ENCODE results near the gene SLC30A2. TPM values are rescaled to one million over a fixed set of nuclear protein-coding genes. Genes with fewer than 3 reads are reported as not detected.

The SLC30A2 gene
- total and polyA plus RNA-seq, 9 of the 15 experiments (the other 6 are each of a cell fraction or from before 2014, with no cell fraction given) = 0.01 to 0.18 (median 0.06) TPM; not detected in 3

DNA sequence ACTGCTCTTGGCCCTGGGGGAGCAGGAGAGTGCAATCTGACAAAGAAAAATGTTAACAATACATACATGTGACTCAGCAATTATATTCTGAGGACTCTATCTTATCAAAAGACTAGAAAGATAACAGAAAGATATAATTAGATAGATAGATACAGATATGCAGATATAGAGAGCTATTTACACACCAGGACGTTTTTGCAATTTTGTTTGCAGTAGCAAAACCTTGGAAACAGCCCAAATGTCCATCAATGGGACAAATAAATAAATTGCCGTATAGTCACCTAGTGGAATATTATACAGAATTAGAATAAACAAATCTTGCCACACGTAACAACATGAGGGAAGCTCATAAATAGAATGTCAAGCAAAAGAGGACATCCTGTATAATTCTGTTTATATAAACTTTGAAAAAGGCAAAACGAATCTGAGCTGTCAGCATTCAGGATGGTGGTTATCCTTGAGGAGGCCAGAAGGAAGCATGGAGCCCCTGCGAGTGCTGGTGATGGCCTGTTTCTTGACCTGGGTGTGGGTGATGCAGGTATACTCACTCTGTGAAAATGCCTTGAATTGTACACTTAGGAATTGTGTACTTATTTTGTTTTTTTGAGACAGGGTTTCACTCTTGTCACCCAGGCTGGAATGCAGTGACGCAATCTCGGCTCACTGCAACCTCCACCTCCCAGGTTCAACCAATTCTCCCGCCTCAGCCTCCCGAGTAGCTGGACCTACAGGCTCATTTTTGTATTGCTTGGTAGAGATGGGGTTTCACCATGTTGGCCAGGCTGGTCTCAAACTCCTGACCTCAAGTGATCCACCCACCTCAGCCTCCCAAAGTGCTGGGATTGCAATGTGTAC lies 34.3 kb upstream of the SLC30A2 start (continued):
- TF ChIP-seq, protein P1, sequence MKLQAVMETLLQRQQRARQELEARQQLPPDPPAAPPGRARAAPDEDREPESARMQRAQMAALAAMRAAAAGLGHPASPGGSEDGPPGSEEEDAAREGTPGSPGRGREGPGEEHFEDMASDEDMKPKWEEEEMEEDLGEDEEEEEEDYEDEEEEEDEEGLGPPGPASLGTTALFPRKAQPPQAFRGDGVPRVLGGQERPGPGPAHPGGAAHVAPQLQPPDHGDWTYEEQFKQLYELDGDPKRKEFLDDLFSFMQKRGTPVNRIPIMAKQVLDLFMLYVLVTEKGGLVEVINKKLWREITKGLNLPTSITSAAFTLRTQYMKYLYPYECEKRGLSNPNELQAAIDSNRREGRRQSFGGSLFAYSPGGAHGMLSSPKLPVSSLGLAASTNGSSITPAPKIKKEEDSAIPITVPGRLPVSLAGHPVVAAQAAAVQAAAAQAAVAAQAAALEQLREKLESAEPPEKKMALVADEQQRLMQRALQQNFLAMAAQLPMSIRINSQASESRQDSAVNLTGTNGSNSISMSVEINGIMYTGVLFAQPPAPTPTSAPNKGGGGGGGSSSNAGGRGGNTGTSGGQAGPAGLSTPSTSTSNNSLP (IDR thresholded peaks at IDR 0.05; ENCODE audit: borderline replicate concordance, low read depth, low read length) = no peak
- TF ChIP-seq MAFG (tag; conservative IDR thresholded peaks at IDR 0.05) = peak; percentile 89
- TF ChIP-seq, protein P2, sequence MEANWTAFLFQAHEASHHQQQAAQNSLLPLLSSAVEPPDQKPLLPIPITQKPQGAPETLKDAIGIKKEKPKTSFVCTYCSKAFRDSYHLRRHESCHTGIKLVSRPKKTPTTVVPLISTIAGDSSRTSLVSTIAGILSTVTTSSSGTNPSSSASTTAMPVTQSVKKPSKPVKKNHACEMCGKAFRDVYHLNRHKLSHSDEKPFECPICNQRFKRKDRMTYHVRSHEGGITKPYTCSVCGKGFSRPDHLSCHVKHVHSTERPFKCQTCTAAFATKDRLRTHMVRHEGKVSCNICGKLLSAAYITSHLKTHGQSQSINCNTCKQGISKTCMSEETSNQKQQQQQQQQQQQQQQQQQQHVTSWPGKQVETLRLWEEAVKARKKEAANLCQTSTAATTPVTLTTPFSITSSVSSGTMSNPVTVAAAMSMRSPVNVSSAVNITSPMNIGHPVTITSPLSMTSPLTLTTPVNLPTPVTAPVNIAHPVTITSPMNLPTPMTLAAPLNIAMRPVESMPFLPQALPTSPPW (CRISPR knock-in tag; IDR thresholded peaks at IDR 0.05) = 0 out of 2 replicates have a peak, but pooled peaks have one; percentile 14
- TF ChIP-seq MTA2 (IDR thresholded peaks at IDR 0.05; ENCODE audit: low read depth) = no peak
- peak; percentile 75 for TF ChIP-seq SOX6 (IDR thresholded peaks at IDR 0.05)
- no peak for TF ChIP-seq IRF2 (CRISPR knock-in tag; IDR thresholded peaks at IDR 0.05)
- 0 out of 2 replicates have a peak, but pooled peaks have one; percentile 9 for TF ChIP-seq ARID1B (IDR thresholded peaks at IDR 0.05)
- TF ChIP-seq HDAC6 (IDR thresholded peaks at IDR 0.05; ENCODE audit: low read depth, low read length) = no peak
- TF ChIP-seq CHD2 (IDR thresholded peaks at IDR 0.05; ENCODE audit: low read depth, low read length) = no peak
- TF ChIP-seq, protein P3, sequence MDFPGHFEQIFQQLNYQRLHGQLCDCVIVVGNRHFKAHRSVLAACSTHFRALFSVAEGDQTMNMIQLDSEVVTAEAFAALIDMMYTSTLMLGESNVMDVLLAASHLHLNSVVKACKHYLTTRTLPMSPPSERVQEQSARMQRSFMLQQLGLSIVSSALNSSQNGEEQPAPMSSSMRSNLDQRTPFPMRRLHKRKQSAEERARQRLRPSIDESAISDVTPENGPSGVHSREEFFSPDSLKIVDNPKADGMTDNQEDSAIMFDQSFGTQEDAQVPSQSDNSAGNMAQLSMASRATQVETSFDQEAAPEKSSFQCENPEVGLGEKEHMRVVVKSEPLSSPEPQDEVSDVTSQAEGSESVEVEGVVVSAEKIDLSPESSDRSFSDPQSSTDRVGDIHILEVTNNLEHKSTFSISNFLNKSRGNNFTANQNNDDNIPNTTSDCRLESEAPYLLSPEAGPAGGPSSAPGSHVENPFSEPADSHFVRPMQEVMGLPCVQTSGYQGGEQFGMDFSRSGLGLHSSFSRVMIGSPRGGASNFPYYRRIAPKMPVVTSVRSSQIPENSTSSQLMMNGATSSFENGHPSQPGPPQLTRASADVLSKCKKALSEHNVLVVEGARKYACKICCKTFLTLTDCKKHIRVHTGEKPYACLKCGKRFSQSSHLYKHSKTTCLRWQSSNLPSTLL (IDR thresholded peaks at IDR 0.05) = no peak
- TF ChIP-seq EZH2 (IDR thresholded peaks at IDR 0.05; ENCODE audit: borderline replicate concordance, low read depth, low read length) = no peak
- TF ChIP-seq, protein P4, sequence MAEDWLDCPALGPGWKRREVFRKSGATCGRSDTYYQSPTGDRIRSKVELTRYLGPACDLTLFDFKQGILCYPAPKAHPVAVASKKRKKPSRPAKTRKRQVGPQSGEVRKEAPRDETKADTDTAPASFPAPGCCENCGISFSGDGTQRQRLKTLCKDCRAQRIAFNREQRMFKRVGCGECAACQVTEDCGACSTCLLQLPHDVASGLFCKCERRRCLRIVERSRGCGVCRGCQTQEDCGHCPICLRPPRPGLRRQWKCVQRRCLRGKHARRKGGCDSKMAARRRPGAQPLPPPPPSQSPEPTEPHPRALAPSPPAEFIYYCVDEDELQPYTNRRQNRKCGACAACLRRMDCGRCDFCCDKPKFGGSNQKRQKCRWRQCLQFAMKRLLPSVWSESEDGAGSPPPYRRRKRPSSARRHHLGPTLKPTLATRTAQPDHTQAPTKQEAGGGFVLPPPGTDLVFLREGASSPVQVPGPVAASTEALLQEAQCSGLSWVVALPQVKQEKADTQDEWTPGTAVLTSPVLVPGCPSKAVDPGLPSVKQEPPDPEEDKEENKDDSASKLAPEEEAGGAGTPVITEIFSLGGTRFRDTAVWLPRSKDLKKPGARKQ (CRISPR knock-in tag; IDR thresholded peaks at IDR 0.05) = no peak
- no peak for TF ChIP-seq POLR2AphosphoS2 (IDR thresholded peaks at IDR 0.05; ENCODE audit: low read length)
- TF ChIP-seq SRSF3 (IDR thresholded peaks at IDR 0.05; ENCODE audit: insufficient read depth, low read length) = no peak
- no peak for TF ChIP-seq TGIF2 (CRISPR knock-in tag; IDR thresholded peaks at IDR 0.05)
- peak; percentile 40; the same call in 1 of the 2 replicates for TF ChIP-seq DPF2 (IDR thresholded peaks at IDR 0.05)
- no peak for TF ChIP-seq ZNF232 (CRISPR knock-in tag; IDR thresholded peaks at IDR 0.05)
- TF ChIP-seq PHB (CRISPR knock-in tag; IDR thresholded peaks at IDR 0.05) = no peak
- peak; percentile 67; the same call in 1 of the 2 replicates for TF ChIP-seq GATAD2B (IDR thresholded peaks at IDR 0.05; ENCODE audit: borderline replicate concordance)
- TF ChIP-seq BACH1 (tag; IDR thresholded peaks at IDR 0.05) = peak; percentile 77; the same call in 1 of the 2 replicates
- TF ChIP-seq MAFK (IDR thresholded peaks at IDR 0.05; ENCODE audit: low read length) = peak; percentile 39; the same call in 1 of the 2 replicates
